ENCODE results near the gene LSM2. TPM values are rescaled to one million over a fixed set of nuclear protein-coding genes. Genes with fewer than 3 reads are reported as not detected.
"Not testable (repeated sequence)": the region's sequence is repeated elsewhere in the genome, so short reads cannot be mapped to it uniquely, and the experiment has no call there.

Gene LSM2
- total and polyA plus RNA-seq, 8 donors: 6.7 to 55.8 (median 34.5) TPM; not detected in 1

GRCh38 chr6:31827286-31828079, 20.7 kb upstream of the LSM2 start, which contains the start of gene HSPA1B:
Gene HSPA1B (plus strand): TSS chr6:31827738. CDS start chr6:31827951, 213 bp downstream.
- Histone ChIP-seq H3K27me3 (no peaks in the 10 kb centered on the region), H3K36me3 (no peaks in the 10 kb centered on the region), H3K4me3 (peak within 1 kb of the TSS; percentile 59 to 71 (median 66)), H3K9me3 (no peaks in the 10 kb centered on the region), H3K4me1 (peaks cover 38 to 68% (median 56%) of the 10 kb centered on the region in 4 donors), H3K27ac (peak within 1 kb of the TSS; percentile 89 to 99 (median 98))
- peak in 2 of 4 donors; percentile 100 for TF ChIP-seq POLR2A (IDR thresholded peaks at IDR 0.05)
- TF ChIP-seq EP300 (IDR thresholded peaks at IDR 0.05): no peak
- peak; percentile 100 for TF ChIP-seq POLR2AphosphoS5 (IDR thresholded peaks at IDR 0.05)
- peak; percentile 100 for DNase-seq
- 0% methylated on average over 14 to 51 of the region's 56 CpGs for WGBS, 5 donors
- intact Hi-C loops (cut with DNase I; ENCODE audit: low total_unique reads): no loop called here

- no peaks in the 10 kb centered on the region for H3K36me3 ChIP-seq
- H3K27ac ChIP-seq: peak overlapping the region; percentile 89 to 99 (median 98)
- H3K27me3 ChIP-seq: no peaks in the 10 kb centered on the region
- no peaks in the 10 kb centered on the region for H3K9me3 ChIP-seq
- TF ChIP-seq EP300 (IDR thresholded peaks at IDR 0.05): no peak
- TF ChIP-seq POLR2A (IDR thresholded peaks at IDR 0.05): no peak
- TF ChIP-seq POLR2AphosphoS5 (IDR thresholded peaks at IDR 0.05): peak in 1 of 3 donors; percentile 83
- no peak for TF ChIP-seq CTCF (IDR thresholded peaks at IDR 0.05)
- H3K4me1 ChIP-seq: peaks cover 38 to 65% (median 52%) of the 10 kb centered on the region in 4 donors
- H3K4me3 ChIP-seq: peak overlapping the region; percentile 40 to 71 (median 66)
- 0 to 2% (median 1%) methylated on average over 13 of the region's 13 CpGs for WGBS, 5 donors
- DNase-seq: peak; percentile 91 to 95
- intact Hi-C loops (cut with DNase I; ENCODE audit: low total_unique reads): no loop called here
Measured at GRCh38 chr6:31826793-31827285, 20.1 kb upstream of the LSM2 start.

DNA sequence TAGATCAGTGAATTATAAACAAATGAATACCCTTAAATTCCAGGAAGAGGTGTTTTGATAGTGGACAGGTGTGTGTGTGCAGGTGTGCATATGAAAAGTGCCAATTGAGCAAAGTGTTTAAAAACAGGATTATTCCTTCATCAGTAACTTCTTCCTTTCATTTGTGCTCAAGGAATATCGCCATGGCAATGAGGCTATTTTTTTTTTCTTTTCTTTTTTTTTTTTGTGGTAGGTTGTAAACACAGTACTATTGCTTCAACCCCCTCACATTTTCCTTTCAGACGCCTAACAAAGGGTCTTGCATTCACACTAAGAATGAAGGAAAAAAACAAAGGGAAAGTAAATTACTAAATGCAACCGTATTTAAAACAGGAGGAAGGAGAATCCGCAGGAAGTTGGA, 18.8 kb upstream of the LSM2 start:
- intact Hi-C loops (cut with DNase I; ENCODE audit: low total_unique reads): no loop called here
- no peaks in the 10 kb centered on the region for H3K27me3 ChIP-seq
- H3K9me3 ChIP-seq: no peaks in the 10 kb centered on the region
- H3K27ac ChIP-seq: peak overlapping the region; percentile 89 to 99 (median 98)
- H3K36me3 ChIP-seq: no peaks in the 10 kb centered on the region
- peaks cover 31 to 61% (median 51%) of the 10 kb centered on the region in 4 donors for H3K4me1 ChIP-seq
- no peak for DNase-seq
- WGBS, 5 donors: 31 to 53% (median 39%) methylated on average over 4 of the region's 4 CpGs
- no peak for TF ChIP-seq CTCF (IDR thresholded peaks at IDR 0.05)
- no peak for TF ChIP-seq POLR2A (IDR thresholded peaks at IDR 0.05)
- no peak for TF ChIP-seq EP300 (IDR thresholded peaks at IDR 0.05)
- TF ChIP-seq POLR2AphosphoS5 (IDR thresholded peaks at IDR 0.05): no peak
- no peak overlapping the region for H3K4me3 ChIP-seq

- Histone ChIP-seq H3K27ac (peak overlapping the region; percentile 30 to 99 (median 98)), H3K4me1 (peaks cover 49 to 76% (median 69%) of the 10 kb centered on the region in 4 donors)
- H3K36me3 ChIP-seq; H3K4me3 ChIP-seq; H3K9me3 ChIP-seq; intact Hi-C loops (cut with DNase I; ENCODE audit: low total_unique reads); DNase-seq; H3K27me3 ChIP-seq: not testable (repeated sequence)
- 78 to 90% (median 88%) methylated on average over 9 of the region's 9 CpGs for WGBS, 5 donors
Measured at GRCh38 chr6:31823592-31824196, 16.9 kb upstream of the LSM2 start.

DNA sequence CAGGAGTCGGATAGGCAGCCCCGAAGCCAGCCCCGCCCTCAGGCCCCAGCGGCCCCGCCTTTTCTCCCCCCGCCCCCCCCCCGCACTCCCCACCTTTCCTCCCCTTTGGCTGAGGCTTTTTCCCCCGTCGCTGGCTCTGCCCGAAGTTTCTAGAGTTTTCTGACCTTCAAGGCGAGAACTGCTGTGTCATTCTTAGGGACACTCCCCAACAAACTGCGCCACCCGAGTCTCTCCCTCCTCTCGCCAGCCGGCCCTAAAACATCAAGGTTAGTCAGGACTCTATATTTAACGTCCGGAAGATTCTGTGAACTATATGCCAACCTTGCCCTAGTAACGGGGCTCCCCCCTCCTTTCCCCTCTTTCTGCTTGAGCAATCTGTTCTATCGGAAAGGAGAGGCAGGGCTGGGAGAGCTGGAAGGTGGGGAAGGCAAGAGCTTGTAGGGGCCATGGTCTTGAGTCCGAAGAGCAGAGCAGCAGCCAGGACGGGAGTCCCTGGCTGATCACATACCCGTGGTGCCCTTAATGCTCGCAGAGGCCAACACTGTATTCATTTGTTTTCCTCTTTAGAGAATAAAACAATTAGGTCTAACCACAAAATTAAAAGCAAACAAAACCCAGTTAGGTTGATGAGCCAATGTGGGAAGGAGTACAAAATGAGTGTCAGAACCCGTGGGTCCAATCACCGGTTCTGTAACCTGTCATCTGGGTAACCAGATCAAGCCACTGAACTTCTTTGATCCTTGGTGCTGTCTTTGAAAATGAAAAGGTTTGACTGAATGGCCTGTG, 15.5 kb upstream of the LSM2 start:
- TF ChIP-seq POLR2AphosphoS5 (IDR thresholded peaks at IDR 0.05) (peak; percentile 89 to 94 (median 91)), EP300 (IDR thresholded peaks at IDR 0.05) (peak; percentile 17), CTCF (IDR thresholded peaks at IDR 0.05) (no peak), POLR2A (IDR thresholded peaks at IDR 0.05) (peak in 1 of 4 donors; percentile 62)
- no peaks in the 10 kb centered on the region for H3K36me3 ChIP-seq
- H3K27ac ChIP-seq: peak overlapping the region; percentile 89 to 99 (median 98)
- H3K4me3 ChIP-seq: peak overlapping the region; percentile 41 to 54 (median 48)
- H3K4me1 ChIP-seq: peaks cover 61 to 89% (median 81%) of the 10 kb centered on the region in 4 donors
- intact Hi-C loops (cut with DNase I; ENCODE audit: low total_unique reads): no loop called here
- no peaks in the 10 kb centered on the region for H3K9me3 ChIP-seq
- DNase-seq: peak; percentile 88 to 93
- H3K27me3 ChIP-seq: no peaks in the 10 kb centered on the region
- 1 to 2% (median 1%) methylated on average over 22 to 25 of the region's 25 CpGs for WGBS, 5 donors
